GM19438 (cell line): ENCODE results near the gene PIGQ.

Experiments used
- ATAC-seq: cut with Tn5 transposase; IDR thresholded peaks from one replicate; pipeline ENCODE4 v1.9.1; 2021; ENCODE audit warnings: low read depth; ENCODE audit not compliant: unreplicated experiment

The PIGQ gene

GRCh38 chr16:533391-534123 is 36.2 kb upstream of the PIGQ start:
- ATAC-seq: no peak

DNA sequence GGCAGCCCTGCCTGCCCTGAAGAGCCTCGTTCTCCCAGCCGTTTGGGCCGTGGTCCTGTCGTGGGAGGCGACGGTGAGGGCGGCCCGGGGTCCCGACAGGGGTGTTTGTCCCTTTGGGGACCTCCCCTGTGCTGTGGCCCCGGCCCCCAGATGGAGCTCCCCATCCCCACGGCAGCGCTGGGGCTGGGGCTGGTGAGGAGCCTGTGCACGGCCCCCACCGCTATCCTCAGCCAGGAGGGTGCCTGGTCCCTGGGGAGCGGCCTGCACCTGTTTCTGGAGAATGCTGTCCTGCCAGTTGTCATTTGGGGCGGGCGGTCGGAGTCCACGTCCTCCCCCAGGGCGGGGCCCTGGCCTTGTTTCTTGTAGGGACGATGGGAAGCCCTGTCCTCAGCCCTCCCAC is 35.6 kb upstream of the PIGQ start:
- ATAC-seq: no peak

DNA sequence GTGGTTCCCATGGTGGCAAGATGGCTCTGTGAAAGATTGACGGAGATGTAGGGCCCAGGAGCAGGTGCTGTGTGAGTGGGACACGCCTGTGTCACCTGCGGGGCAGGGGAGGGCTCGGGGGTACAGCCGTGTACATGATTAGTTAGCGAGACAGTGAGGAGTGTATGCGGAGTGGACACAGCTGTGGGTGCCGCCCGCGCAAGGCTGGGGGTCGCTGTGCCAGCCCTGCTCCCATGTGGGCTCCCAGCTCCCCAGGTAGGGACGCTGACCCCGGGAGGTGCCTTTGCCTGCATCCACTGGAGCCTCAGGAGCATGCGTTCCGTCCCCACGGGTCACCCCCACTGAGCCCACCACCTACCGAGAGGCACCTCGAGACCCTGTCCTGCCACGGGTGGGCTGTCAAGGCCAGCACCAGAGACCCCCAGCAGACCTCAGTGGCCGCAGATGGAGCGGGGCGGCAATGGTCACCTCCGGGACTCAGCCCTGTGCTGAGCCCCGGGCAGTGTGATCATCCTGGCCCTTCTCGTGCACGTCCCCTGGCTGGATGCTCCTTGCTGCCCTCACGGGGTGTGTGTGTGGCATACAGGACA is 34.8 kb upstream of the PIGQ start:
- no peak for ATAC-seq

GRCh38 chr16:535446-536405 is 34.0 kb upstream of the PIGQ start:
- no peak for ATAC-seq

DNA sequence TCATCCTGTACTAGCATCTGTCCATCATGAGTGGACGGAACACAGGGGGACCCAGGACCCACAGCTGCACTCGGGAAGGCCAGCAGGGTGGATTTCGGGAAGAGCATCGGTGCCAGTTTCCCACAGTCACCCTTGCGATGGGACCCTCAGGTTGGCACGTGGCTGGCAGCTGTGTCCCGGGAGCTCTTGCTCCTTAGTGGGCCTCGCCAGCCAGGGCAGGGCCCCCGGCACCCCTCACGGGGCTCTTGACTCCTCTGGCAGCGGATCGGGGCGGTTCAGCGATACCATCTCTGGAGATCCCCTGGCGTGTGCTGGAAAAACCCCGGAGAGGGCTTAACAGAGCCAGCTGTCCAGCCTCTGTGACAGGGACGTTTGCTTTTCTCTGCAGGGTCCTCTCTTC is 33.0 kb upstream of the PIGQ start:
- ATAC-seq: no peak

DNA sequence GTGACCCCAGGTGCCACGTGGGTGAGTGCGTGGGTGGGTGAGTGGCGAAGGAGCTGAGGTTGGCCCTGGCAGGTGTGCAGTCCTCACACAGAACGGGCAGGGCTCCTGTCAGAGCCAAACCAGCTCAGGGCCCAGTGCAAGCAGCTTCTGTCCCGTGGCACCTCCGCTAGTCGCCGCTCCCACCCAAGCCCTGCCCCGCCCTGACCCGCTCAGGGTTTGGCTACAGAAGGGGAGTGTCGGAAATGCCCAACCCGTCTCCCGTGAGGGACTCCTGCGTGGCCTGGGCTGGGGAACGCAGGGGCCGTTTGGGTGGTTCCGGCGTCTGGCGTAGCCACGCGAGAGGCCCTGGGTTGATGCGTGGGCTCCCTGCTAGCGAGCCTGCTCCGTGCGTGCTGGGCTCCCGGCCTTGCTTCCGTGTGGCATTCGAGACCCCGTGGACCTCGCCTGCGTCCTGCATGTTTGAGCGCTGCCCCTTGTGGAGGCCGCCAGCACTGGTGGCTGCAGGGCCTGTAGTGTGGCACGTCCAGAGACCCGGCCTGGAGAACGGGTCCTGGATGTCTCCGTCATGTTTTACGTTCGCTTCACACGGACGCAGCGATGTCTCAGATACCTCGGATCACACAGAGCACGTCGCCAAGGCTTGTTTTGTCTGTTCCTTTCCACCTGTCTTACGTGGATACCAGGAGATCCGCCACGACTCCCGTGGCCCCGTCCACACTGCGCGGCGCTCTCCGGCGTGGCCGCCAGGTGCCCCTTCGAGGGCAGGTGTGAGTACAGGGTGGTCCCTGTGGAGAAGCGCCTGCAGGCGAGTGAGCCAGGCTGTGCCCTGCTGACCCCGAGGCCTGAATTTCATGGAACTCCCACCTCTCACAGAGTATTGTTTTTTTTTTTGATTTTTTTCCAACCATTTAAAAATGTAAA is 32.1 kb upstream of the PIGQ start:
- ATAC-seq: no peak

DNA sequence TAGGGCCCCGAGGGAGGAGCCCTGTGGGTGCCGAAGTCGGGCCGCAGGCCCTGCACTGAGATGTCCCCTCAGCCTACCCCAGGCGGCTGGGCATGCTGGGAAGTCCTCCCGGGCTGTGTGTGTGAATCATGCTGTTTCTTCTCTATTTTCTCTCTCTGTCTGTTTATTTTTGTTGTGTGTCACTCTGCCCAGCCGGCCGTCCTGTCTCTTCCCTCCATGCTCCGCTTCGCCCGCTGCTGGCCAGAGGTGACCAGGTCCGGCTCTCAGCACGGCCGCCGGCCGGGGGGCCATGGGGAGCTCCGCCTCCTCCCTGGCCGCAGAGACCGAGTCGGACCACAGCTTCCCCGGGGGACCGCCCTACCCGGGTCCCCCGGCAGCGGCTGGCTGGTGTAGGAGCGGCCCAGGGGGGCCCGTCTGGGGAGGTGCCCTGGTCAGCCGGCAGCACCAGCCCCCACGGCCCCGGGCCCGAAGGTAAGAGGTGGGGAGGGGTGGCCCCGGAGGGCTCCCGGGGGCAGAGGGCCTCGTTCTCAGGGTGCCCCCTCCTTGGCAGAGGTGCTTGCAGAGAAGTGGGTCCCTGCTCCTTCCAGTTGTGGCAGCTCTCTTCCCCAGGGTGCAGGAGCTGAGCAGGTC is 29.8 kb upstream of the PIGQ start:
- no peak for ATAC-seq

- no peak for ATAC-seq
Measured at GRCh38 chr16:540645-541340, 29.0 kb upstream of the PIGQ start.

DNA sequence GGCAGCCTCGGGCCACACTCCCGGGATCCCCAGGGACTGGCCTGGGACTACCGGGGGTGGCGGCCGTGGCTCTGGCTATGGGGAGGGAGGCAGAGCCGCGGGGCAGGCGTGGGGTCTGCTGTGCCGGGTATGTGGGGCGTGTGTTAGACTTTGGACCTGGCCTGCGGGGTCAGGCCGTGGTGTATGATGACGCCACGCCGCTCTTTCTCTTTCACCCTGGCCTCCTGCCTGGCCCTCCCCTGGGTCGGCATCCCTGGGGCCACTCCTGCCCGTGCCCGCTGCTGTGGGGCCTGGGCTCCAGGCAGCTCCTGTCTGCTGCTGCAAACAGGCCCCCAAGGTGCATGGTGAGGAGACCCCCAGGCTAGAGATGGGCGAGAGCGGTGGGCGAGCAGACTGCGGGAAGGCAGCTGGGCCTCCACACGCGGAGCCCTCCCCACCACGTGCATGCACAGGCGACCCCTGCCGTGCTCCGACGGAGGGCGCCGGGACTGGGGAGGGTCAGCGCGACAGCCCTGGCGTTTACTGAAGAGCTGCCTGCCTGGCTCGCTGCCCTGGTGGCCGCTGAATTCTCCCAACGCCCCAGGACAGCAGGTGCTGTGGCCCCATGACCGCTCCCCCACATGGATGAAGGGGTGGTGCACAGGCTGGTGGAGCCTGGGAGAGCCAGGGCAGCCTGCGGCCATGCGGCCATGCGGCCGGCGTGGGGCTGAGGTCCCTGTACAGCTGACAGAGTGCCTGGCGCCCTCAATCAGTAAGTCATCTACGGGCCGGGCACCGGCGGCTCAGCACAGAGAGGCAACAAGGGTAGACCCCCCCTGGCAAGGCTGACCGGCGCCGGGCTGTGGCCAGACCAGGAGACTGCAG is 26.2 kb upstream of the PIGQ start:
- no peak for ATAC-seq

- ATAC-seq: no peak
Measured at GRCh38 chr16:544517-544916, 25.3 kb upstream of the PIGQ start.

- peak; percentile 65 for ATAC-seq
Measured at GRCh38 chr16:546909-547770, 22.6 kb upstream of the PIGQ start.

- no peak for ATAC-seq
Measured at GRCh38 chr16:548586-548985, 21.2 kb upstream of the PIGQ start.

DNA sequence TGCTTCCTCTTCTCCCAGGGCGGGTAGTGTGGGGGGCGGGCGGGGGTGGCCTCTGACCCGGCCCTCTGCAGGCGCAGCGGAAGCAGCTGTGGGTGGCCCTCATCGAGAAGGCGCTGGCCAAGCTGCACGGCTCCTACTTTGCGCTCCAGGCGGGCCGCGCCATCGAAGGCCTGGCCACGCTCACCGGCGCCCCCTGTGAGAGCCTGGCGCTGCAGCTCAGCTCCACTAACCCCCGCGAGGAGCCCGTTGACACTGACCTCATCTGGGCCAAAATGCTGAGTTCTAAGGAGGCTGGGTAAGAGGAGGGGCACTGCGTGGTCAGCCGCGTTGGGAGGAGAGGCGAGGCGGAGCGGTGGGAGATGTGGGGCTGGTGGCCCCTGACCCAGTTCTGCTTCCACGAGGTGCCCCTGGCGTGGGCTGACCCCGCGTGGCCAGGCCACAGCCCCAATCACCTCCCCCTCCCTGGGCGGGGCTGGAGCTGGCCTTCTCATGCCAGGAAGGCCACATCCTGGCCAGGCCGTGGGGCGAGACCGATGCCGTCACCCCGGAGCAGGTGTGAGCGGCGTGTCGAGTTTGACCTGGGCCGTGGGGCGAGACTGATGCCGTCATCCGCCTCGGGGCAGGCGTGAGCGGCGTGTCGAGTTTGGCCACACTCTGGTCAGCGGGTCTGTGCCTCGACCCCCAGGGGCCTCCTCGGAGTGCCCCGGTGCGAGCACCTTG is 20.1 kb upstream of the PIGQ start:
- ATAC-seq: no peak

DNA sequence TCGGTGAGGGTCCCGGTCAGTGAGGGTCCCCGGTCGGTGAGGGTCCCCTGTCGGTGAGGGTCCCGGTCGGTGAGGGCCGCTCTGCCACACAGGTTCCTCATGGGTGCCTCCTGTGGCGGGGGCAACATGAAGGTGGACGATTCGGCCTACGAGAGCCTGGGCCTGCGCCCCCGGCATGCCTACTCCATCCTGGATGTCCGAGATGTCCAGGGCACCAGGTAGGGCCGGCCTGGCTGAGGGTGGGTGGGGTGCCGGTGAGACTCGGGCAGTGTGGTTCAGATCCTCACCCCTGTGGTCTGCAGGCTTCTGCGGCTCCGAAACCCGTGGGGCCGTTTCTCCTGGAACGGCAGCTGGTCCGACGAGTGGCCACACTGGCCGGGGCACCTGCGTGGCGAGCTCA is 18.6 kb upstream of the PIGQ start:
- ATAC-seq: no peak

GRCh38 chr16:552171-552570 is 17.6 kb upstream of the PIGQ start:
- ATAC-seq: no peak

DNA sequence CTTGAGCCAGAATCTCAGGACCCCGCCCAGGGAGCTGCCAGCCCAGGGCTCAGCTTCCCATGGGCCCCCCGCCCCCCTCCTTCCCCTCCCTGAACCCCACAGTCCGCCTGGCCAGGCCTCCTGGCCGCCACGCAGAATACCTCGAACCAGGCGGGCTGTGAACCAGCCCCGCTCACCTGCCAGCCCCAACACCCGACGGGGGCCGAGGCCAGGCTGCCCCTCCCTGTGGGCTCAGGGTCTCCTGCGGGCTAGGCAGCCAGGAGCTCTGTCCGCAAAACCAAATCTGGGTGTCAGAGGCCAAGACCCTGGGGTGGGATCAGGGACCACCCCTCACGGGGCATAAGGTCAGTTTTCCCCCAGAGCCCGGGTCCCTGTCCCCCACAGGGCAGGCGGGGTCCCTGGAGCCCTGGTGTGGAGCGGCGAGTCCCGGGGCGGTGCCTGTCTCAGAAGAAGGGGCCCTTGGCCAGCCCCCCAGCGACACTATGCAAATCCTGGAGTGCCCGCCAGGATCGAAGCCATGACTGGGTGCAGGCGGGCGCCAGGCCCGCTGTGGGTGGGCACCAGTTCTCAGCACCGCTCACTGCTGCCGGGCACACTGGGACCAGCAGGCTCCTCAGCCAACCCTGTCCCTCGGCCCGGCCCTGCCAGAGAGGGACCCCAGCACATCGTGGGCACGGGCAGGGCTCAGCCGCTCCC is 16.0 kb upstream of the PIGQ start:
- no peak for ATAC-seq
